ENCODE results near the gene IGF1R.

Gene IGF1R

DNA sequence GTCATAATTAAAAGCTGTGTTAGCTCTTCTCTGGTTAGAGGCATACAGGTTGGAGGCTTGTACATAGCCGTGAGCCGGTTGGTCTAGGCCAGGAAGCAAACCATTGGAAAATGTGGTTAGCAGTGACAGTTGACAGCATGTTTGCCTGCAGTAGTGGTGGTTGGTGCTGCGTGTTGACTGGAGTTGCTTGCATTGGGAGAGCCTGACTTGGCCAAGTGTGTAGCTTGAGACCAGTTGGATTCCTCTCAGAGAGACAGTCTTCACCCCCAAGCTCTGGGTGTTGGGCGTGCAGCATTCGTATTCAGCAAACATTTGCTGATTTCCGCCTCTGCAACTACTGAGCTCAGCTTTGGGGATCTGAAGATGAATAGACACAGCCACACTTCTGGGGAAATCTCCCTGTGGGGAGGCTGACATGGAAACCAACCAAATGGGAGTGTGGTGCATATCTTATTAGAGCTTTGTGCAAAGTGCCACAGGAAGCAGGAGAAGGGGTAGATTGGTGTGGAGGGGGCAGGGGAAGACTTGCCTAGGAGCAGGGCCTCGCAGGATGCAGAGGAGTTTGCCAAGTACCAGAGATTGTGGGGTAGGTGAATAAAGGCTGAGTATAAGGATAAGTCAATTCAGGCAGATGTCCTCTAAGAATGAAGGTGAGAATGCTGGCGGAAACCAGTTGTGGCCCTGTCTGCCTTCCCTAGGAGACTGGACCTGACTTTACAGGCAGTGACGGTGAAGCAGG lies 83.5 kb downstream of the IGF1R start:
- Histone ChIP-seq H3K9ac (ENCODE audit: low read length) (no peak overlapping the region), H3K27ac (ENCODE audit: low read length) (no peak overlapping the region), H3K27me3 (ENCODE audit: control insufficient read depth, insufficient read depth, low read length) (no peaks in the 10 kb centered on the region), H3K4me3 (ENCODE audit: low read length) (no peak overlapping the region), H3K9me3 (ENCODE audit: control insufficient read depth, low read depth, low read length) (no peaks in the 10 kb centered on the region), H3K36me3 (ENCODE audit: control insufficient read depth, low read depth, low read length) (no peaks in the 10 kb centered on the region), H3K4me1 (ENCODE audit: control insufficient read depth, low read depth, low read length) (peaks cover 48% of the 10 kb centered on the region)

- no peaks in the 10 kb centered on the region for H3K36me3 ChIP-seq (ENCODE audit: control insufficient read depth, low read depth, low read length)
- H3K27me3 ChIP-seq (ENCODE audit: control insufficient read depth, insufficient read depth, low read length), result no peaks in the 10 kb centered on the region
- no peak overlapping the region for H3K9ac ChIP-seq (ENCODE audit: low read length)
- no peak overlapping the region for H3K4me3 ChIP-seq (ENCODE audit: low read length)
- H3K4me1 ChIP-seq (ENCODE audit: control insufficient read depth, low read depth, low read length), result peaks cover 47% of the 10 kb centered on the region
- no peak overlapping the region for H3K27ac ChIP-seq (ENCODE audit: low read length)
- no peaks in the 10 kb centered on the region for H3K9me3 ChIP-seq (ENCODE audit: control insufficient read depth, low read depth, low read length)
Observed at GRCh38 chr15:98733098-98733497, 84.8 kb downstream of the IGF1R start.

GRCh38 chr15:98734466-98735199 lies 86.3 kb downstream of the IGF1R start:
- Histone ChIP-seq H3K27me3 (ENCODE audit: control insufficient read depth, insufficient read depth, low read length) (no peaks in the 10 kb centered on the region), H3K9me3 (ENCODE audit: control insufficient read depth, low read depth, low read length) (no peaks in the 10 kb centered on the region), H3K4me1 (ENCODE audit: control insufficient read depth, low read depth, low read length) (peaks cover 32% of the 10 kb centered on the region), H3K4me3 (ENCODE audit: low read length) (no peak overlapping the region), H3K27ac (ENCODE audit: low read length) (no peak overlapping the region), H3K36me3 (ENCODE audit: control insufficient read depth, low read depth, low read length) (no peaks in the 10 kb centered on the region), H3K9ac (ENCODE audit: low read length) (no peak overlapping the region)

- Histone ChIP-seq H3K9ac (ENCODE audit: low read length) (no peak overlapping the region), H3K4me3 (ENCODE audit: low read length) (no peak overlapping the region), H3K36me3 (ENCODE audit: control insufficient read depth, low read depth, low read length) (no peaks in the 10 kb centered on the region), H3K9me3 (ENCODE audit: control insufficient read depth, low read depth, low read length) (no peaks in the 10 kb centered on the region), H3K4me1 (ENCODE audit: control insufficient read depth, low read depth, low read length) (peaks cover 32% of the 10 kb centered on the region), H3K27me3 (ENCODE audit: control insufficient read depth, insufficient read depth, low read length) (no peaks in the 10 kb centered on the region), H3K27ac (ENCODE audit: low read length) (no peak overlapping the region)
Observed at GRCh38 chr15:98735304-98735703, 87.0 kb downstream of the IGF1R start.

DNA sequence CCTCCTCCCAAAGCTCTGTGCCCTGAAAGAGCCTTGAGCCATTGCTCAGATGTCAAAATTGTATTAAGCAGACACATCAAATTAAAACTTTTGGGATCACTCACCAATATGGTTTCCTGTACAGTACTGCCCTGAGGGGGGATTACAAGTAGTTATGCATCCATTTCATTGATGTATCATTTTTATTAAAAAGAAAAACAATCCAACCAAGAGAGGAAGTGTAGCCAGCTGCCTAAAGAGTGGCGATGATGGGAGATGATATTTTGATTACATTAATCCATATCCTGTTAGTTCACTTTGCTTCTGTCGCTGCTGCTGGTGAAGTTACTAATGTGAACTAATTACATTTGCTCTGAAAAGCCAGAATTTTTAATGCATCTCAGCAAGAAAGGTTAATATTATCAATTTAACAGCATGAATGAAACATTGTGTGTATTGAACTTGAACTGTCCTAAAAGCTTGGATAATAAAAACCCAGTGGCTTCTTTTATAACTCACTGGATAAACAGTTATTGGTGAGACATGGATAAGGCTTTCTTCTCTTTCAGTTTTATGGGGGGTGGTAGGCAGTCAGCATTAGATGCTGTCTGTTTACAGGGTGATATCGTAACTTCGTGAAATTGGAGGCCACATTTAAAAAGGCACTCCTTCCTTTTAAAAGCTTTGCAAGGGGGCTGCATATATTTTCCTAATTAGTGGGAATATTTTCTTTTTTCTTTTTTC lies 87.7 kb downstream of the IGF1R start:
- Histone ChIP-seq H3K9ac (ENCODE audit: low read length) (no peak overlapping the region), H3K4me1 (ENCODE audit: control insufficient read depth, low read depth, low read length) (peaks cover 32% of the 10 kb centered on the region), H3K4me3 (ENCODE audit: low read length) (no peak overlapping the region), H3K27ac (ENCODE audit: low read length) (no peak overlapping the region), H3K27me3 (ENCODE audit: control insufficient read depth, insufficient read depth, low read length) (no peaks in the 10 kb centered on the region), H3K36me3 (ENCODE audit: control insufficient read depth, low read depth, low read length) (no peaks in the 10 kb centered on the region), H3K9me3 (ENCODE audit: control insufficient read depth, low read depth, low read length) (no peaks in the 10 kb centered on the region)

DNA sequence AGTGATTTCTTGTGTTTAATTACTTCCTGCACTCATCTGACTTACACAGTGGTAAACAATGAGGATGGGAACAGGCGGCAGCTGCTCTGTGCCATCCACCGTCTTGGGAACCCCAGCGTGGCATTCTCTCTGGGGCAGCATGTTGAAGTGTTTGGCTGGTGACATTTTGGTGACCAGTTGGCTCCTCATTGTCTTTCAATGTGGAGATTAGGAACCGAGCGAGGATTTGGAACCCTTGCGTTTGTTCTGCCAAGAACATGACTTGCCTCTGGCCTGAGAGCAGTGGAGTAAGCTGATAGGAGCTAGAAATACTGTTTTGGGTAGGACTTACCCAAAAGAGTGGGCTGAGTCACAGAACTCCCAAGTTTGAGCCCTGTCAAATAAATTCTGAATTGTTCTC lies 88.8 kb downstream of the IGF1R start:
- H3K36me3 ChIP-seq (ENCODE audit: control insufficient read depth, low read depth, low read length), result no peaks in the 10 kb centered on the region
- no peaks in the 10 kb centered on the region for H3K9me3 ChIP-seq (ENCODE audit: control insufficient read depth, low read depth, low read length)
- no peak overlapping the region for H3K27ac ChIP-seq (ENCODE audit: low read length)
- peaks cover 25% of the 10 kb centered on the region for H3K4me1 ChIP-seq (ENCODE audit: control insufficient read depth, low read depth, low read length)
- no peak overlapping the region for H3K9ac ChIP-seq (ENCODE audit: low read length)
- H3K4me3 ChIP-seq (ENCODE audit: low read length), result no peak overlapping the region
- no peaks in the 10 kb centered on the region for H3K27me3 ChIP-seq (ENCODE audit: control insufficient read depth, insufficient read depth, low read length)

GRCh38 chr15:98737721-98738120 lies 89.4 kb downstream of the IGF1R start:
- Histone ChIP-seq H3K36me3 (ENCODE audit: control insufficient read depth, low read depth, low read length) (no peaks in the 10 kb centered on the region), H3K27me3 (ENCODE audit: control insufficient read depth, insufficient read depth, low read length) (no peaks in the 10 kb centered on the region), H3K4me3 (ENCODE audit: low read length) (no peak overlapping the region), H3K4me1 (ENCODE audit: control insufficient read depth, low read depth, low read length) (peaks cover 25% of the 10 kb centered on the region), H3K27ac (ENCODE audit: low read length) (no peak overlapping the region), H3K9me3 (ENCODE audit: control insufficient read depth, low read depth, low read length) (no peaks in the 10 kb centered on the region), H3K9ac (ENCODE audit: low read length) (no peak overlapping the region)

- Histone ChIP-seq H3K27ac (ENCODE audit: low read length) (no peak overlapping the region), H3K4me1 (ENCODE audit: control insufficient read depth, low read depth, low read length) (peaks cover 19% of the 10 kb centered on the region), H3K27me3 (ENCODE audit: control insufficient read depth, insufficient read depth, low read length) (no peaks in the 10 kb centered on the region), H3K4me3 (ENCODE audit: low read length) (no peak overlapping the region), H3K9me3 (ENCODE audit: control insufficient read depth, low read depth, low read length) (no peaks in the 10 kb centered on the region), H3K9ac (ENCODE audit: low read length) (no peak overlapping the region), H3K36me3 (ENCODE audit: control insufficient read depth, low read depth, low read length) (no peaks in the 10 kb centered on the region)
Observed at GRCh38 chr15:98738689-98739401, 90.5 kb downstream of the IGF1R start.

DNA sequence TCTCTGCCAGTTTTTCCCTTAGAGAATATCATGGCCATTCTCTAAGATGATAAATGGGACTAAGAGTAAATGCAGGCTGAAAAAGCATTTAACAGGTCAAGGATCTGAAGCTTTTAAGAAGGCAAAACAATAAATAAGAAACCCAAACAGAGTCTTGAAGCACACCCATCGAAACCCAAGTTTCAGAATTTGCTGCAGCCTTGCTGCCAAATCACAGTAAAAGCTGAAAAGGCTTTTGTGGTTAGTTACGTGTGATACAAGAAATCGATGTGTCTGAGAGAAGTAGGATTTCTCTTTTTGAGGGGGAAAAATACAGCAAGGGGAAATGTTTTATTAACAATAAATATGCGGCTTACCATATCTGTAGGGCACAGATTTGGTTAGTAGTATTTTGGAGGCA lies 92.0 kb downstream of the IGF1R start:
- no peak overlapping the region for H3K4me3 ChIP-seq (ENCODE audit: low read length)
- no peak overlapping the region for H3K27ac ChIP-seq (ENCODE audit: low read length)
- no peaks in the 10 kb centered on the region for H3K36me3 ChIP-seq (ENCODE audit: control insufficient read depth, low read depth, low read length)
- H3K4me1 ChIP-seq (ENCODE audit: control insufficient read depth, low read depth, low read length), result peaks cover 10% of the 10 kb centered on the region
- H3K27me3 ChIP-seq (ENCODE audit: control insufficient read depth, insufficient read depth, low read length), result no peaks in the 10 kb centered on the region
- no peaks in the 10 kb centered on the region for H3K9me3 ChIP-seq (ENCODE audit: control insufficient read depth, low read depth, low read length)
- no peak overlapping the region for H3K9ac ChIP-seq (ENCODE audit: low read length)

DNA sequence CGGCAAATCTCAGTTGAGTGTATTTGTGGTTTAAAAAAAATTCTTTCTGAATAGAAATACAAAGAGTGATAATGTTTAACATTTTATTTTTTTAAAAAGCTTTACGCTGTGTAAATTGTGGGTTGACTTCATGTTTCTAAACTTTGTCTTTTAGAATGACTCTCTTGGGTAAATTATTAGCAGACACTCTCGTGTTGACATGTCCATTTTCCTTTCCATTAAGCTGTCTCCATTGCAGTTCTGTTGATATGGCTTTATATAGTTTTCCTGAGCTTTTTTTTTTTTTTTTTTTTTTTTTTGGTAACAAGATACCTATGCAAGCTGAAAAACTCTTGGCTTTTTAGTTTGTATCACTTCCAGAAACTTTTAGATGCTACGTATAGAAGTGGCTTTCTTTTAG lies 92.6 kb downstream of the IGF1R start:
- no peaks in the 10 kb centered on the region for H3K27me3 ChIP-seq (ENCODE audit: control insufficient read depth, insufficient read depth, low read length)
- H3K9ac ChIP-seq (ENCODE audit: low read length), result no peak overlapping the region
- H3K36me3 ChIP-seq (ENCODE audit: control insufficient read depth, low read depth, low read length), result no peaks in the 10 kb centered on the region
- no peaks in the 10 kb centered on the region for H3K9me3 ChIP-seq (ENCODE audit: control insufficient read depth, low read depth, low read length)
- peaks cover 10% of the 10 kb centered on the region for H3K4me1 ChIP-seq (ENCODE audit: control insufficient read depth, low read depth, low read length)
- H3K4me3 ChIP-seq (ENCODE audit: low read length), result no peak overlapping the region
- no peak overlapping the region for H3K27ac ChIP-seq (ENCODE audit: low read length)

DNA sequence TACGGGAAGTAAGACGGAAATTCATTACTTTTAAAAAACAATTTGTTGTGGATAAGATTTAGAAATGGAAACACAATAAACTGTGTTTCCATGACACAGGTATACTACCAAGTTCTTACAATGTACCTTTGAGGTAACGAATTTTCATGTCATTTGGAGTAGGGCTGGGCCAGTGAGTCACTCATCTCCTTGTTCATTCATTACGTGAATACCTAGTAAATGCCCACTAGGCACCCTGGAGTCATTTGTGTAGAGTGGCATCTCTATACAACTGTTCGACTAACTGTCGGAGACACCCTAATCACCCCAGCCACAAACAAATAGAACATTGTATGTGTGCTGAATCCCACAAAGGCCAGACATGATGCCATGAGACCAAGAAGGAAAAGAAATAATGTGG lies 94.8 kb downstream of the IGF1R start:
- H3K36me3 ChIP-seq (ENCODE audit: control insufficient read depth, low read depth, low read length), result no peaks in the 10 kb centered on the region
- H3K4me3 ChIP-seq (ENCODE audit: low read length), result no peak overlapping the region
- H3K9me3 ChIP-seq (ENCODE audit: control insufficient read depth, low read depth, low read length), result no peaks in the 10 kb centered on the region
- H3K9ac ChIP-seq (ENCODE audit: low read length), result no peak overlapping the region
- H3K27me3 ChIP-seq (ENCODE audit: control insufficient read depth, insufficient read depth, low read length), result no peaks in the 10 kb centered on the region
- peaks cover 4% of the 10 kb centered on the region for H3K4me1 ChIP-seq (ENCODE audit: control insufficient read depth, low read depth, low read length)
- H3K27ac ChIP-seq (ENCODE audit: low read length), result no peak overlapping the region

All from iPS-18a (cell line).